ENCODE results near the gene VSIG8.

- TF ChIP-seq CTCF (IDR thresholded peaks at IDR 0.05) (no peak), POLR2A (IDR thresholded peaks at IDR 0.05) (no peak)
Measured at GRCh38 chr1:159843459-159843858, 19.0 kb downstream of the VSIG8 start.
